Measurements from ENCODE around the gene PKN2.

PKN2 gene

DNA sequence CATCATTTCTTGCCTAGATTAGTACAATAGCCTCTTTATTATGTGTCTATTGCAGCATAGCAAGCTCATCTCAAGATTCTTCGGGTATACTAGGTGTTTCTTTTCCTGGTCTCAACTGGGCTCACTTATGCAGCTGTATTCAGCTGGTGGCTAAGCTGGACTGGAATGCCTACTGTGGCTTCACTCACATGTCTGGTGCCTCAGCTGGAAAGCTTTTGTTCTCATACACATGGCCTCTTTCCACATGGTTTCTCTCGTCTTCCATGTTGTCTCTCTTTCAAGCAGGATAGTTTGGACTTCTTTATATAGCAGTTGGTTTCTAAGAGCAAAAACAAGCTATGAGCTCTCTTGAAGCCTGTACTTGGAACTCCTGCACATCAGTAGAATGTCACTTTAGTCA lies 45.2 kb downstream of the PKN2 start:
- POLR2A ChIA-PET: no interaction called here
- Histone ChIP-seq H3K4me1 (ENCODE audit: control insufficient read depth, insufficient read depth, low read length) (peaks cover 13% of the 10 kb centered on the region), H3K4me3 (ENCODE audit: low read depth, low read length) (no peak overlapping the region), H3K9me3 (ENCODE audit: control insufficient read depth, insufficient read depth, low read depth, low read length) (no peaks in the 10 kb centered on the region), H3K27ac (ENCODE audit: extremely low read depth, low read depth, low read length) (no peak overlapping the region), H3K36me3 (ENCODE audit: control insufficient read depth in 2 of 2, insufficient read depth in 1 of 2, low read length in 2 of 2) (peaks cover 0 to 3% of the 10 kb centered on the region in 2 experiments; a peak in 1 of 3 replicates)
- CTCF ChIA-PET: interaction anchor here (0.6 to 1.0 kb wide), 2 partner anchors 10 to 148 kb away, joined by 3 to 4 read pairs; no protein-coding TSS in a partner anchor
- TF ChIP-seq ZNF155 (tag by site-specific recombination; IDR thresholded peaks at IDR 0.05) (no peak), ZNF785 (tag by site-specific recombination; IDR thresholded peaks at IDR 0.05) (no peak), MZF1 (tag by site-specific recombination; IDR thresholded peaks at IDR 0.05; ENCODE audit: borderline replicate concordance) (no peak), ZNF274 (IDR thresholded peaks at IDR 0.05; ENCODE audit: low read length) (no peak), ZNF274 (tag by site-specific recombination; IDR thresholded peaks at IDR 0.05; ENCODE audit: borderline replicate concordance) (no peak), ZNF266 (tag by site-specific recombination; IDR thresholded peaks at IDR 0.05; ENCODE audit: low read depth) (no peak), ZEB2 (tag by site-specific recombination; IDR thresholded peaks at IDR 0.05) (no peak), HOXC10 (CRISPR knock-in tag; IDR thresholded peaks at IDR 0.05) (no peak), SETDB1 (IDR thresholded peaks at IDR 0.05; ENCODE audit: insufficient read length, low read length) (no peak), ZNF223 (tag by site-specific recombination; IDR thresholded peaks at IDR 0.05) (no peak), TRIM28 (IDR thresholded peaks at IDR 0.05; ENCODE audit: borderline replicate concordance, low read length) (no peak), ZNF341 (tag by site-specific recombination; IDR thresholded peaks at IDR 0.05; ENCODE audit: low read depth) (no peak), ZNF530 (tag by site-specific recombination; IDR thresholded peaks at IDR 0.05; ENCODE audit: low read depth) (no peak)
- TF ChIP-seq, protein P1, sequence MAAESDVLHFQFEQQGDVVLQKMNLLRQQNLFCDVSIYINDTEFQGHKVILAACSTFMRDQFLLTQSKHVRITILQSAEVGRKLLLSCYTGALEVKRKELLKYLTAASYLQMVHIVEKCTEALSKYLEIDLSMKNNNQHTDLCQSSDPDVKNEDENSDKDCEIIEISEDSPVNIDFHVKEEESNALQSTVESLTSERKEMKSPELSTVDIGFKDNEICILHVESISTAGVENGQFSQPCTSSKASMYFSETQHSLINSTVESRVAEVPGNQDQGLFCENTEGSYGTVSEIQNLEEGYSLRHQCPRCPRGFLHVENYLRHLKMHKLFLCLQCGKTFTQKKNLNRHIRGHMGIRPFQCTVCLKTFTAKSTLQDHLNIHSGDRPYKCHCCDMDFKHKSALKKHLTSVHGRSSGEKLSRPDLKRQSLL (tag by site-specific recombination; IDR thresholded peaks at IDR 0.05): no peak

DNA sequence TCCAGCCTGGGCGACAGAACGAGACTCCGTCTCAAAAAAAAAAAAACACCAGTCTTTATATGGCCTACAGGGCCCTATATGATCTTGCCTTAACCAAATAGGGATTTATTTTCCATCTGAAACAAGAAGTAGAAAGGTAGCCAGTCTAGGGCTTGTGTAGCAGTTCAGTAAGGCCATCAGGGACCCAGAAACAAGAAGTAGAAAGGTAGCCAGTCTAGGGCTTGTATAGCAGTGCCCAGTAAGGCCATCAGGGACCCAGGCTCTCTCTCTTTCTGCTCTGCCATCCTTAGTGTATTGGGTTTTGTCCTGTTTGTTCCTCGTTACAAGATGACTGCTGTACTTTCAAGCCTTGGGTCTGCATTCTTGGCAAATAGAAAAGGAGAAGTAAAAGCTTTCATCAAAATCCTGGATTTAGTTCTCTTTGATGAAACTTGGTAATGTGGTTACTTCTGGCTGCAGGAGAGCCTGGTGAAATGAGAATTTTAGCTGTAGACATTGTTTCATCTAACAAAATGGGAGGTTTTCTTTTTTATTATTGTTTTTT lies 46.1 kb downstream of the PKN2 start:
- CTCF ChIA-PET: interaction anchor here (1.0 kb wide), 1 partner anchor 147 kb away, joined by 4 read pairs; no protein-coding TSS in a partner anchor

More for the DNA sequence above, 46.1 kb downstream of the PKN2 start:
- H3K36me3 ChIP-seq (ENCODE audit: control insufficient read depth in 2 of 2, insufficient read depth in 1 of 2, low read length in 2 of 2): peaks cover 0 to 3% of the 10 kb centered on the region in 2 experiments; a peak in 1 of 3 replicates
- TF ChIP-seq ZNF600 (tag by site-specific recombination; IDR thresholded peaks at IDR 0.05): 0 out of 2 replicates have a peak, but pooled peaks have one; percentile 16
- no peak for TF ChIP-seq ZNF707 (tag by site-specific recombination; IDR thresholded peaks at IDR 0.05)
- TF ChIP-seq, protein P2, sequence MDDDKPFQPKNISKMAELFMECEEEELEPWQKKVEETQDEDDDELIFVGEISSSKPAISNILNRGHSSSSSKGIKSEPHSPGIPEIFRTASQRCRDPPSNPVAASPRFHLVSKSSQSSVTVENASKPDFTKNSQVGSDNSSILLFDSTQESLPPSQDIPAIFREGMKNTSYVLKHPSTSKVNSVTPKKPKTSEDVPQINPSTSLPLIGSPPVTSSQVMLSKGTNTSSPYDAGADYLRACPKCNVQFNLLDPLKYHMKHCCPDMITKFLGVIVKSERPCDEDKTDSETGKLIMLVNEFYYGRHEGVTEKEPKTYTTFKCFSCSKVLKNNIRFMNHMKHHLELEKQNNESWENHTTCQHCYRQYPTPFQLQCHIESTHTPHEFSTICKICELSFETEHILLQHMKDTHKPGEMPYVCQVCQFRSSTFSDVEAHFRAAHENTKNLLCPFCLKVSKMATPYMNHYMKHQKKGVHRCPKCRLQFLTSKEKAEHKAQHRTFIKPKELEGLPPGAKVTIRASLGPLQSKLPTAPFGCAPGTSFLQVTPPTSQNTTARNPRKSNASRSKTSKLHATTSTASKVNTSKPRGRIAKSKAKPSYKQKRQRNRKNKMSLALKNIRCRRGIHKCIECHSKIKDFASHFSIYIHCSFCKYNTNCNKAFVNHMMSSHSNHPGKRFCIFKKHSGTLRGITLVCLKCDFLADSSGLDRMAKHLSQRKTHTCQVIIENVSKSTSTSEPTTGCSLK (tag by site-specific recombination; IDR thresholded peaks at IDR 0.05): no peak
- TF ChIP-seq, protein P3, sequence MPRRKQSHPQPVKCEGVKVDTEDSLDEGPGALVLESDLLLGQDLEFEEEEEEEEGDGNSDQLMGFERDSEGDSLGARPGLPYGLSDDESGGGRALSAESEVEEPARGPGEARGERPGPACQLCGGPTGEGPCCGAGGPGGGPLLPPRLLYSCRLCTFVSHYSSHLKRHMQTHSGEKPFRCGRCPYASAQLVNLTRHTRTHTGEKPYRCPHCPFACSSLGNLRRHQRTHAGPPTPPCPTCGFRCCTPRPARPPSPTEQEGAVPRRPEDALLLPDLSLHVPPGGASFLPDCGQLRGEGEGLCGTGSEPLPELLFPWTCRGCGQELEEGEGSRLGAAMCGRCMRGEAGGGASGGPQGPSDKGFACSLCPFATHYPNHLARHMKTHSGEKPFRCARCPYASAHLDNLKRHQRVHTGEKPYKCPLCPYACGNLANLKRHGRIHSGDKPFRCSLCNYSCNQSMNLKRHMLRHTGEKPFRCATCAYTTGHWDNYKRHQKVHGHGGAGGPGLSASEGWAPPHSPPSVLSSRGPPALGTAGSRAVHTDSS (tag by site-specific recombination; IDR thresholded peaks at IDR 0.05): no peak
- TF ChIP-seq ZNF23 (tag by site-specific recombination; IDR thresholded peaks at IDR 0.05; ENCODE audit: borderline replicate concordance): no peak
- TF ChIP-seq, protein P4, sequence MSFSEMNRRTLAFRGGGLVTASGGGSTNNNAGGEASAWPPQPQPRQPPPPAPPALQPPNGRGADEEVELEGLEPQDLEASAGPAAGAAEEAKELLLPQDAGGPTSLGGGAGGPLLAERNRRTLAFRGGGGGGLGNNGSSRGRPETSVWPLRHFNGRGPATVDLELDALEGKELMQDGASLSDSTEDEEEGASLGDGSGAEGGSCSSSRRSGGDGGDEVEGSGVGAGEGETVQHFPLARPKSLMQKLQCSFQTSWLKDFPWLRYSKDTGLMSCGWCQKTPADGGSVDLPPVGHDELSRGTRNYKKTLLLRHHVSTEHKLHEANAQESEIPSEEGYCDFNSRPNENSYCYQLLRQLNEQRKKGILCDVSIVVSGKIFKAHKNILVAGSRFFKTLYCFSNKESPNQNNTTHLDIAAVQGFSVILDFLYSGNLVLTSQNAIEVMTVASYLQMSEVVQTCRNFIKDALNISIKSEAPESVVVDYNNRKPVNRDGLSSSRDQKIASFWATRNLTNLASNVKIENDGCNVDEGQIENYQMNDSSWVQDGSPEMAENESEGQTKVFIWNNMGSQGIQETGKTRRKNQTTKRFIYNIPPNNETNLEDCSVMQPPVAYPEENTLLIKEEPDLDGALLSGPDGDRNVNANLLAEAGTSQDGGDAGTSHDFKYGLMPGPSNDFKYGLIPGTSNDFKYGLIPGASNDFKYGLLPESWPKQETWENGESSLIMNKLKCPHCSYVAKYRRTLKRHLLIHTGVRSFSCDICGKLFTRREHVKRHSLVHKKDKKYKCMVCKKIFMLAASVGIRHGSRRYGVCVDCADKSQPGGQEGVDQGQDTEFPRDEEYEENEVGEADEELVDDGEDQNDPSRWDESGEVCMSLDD (tag by site-specific recombination; IDR thresholded peaks at IDR 0.05): no peak
- no peak for TF ChIP-seq ZNF776 (tag by site-specific recombination; IDR thresholded peaks at IDR 0.05; ENCODE audit: borderline replicate concordance)
- TF ChIP-seq, protein P5, sequence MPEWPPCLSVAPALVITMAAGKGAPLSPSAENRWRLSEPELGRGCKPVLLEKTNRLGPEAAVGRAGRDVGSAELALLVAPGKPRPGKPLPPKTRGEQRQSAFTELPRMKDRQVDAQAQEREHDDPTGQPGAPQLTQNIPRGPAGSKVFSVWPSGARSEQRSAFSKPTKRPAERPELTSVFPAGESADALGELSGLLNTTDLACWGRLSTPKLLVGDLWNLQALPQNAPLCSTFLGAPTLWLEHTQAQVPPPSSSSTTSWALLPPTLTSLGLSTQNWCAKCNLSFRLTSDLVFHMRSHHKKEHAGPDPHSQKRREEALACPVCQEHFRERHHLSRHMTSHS (tag by site-specific recombination; IDR thresholded peaks at IDR 0.05): no peak
- H3K4me1 ChIP-seq (ENCODE audit: control insufficient read depth, insufficient read depth, low read length): peaks cover 13% of the 10 kb centered on the region
- H3K27ac ChIP-seq (ENCODE audit: extremely low read depth, low read depth, low read length): no peak overlapping the region
- H3K9me3 ChIP-seq (ENCODE audit: control insufficient read depth, insufficient read depth, low read depth, low read length): no peaks in the 10 kb centered on the region
- no peak overlapping the region for H3K4me3 ChIP-seq (ENCODE audit: low read depth, low read length)
- POLR2A ChIA-PET: no interaction called here

Measured in HEK293 (cell line).